Measurements from ENCODE around the gene FHIT. TPM values are rescaled to one million over a fixed set of nuclear protein-coding genes. Genes with fewer than 3 reads are reported as not detected.
A peak's percentile ranks its signal among the peaks of the same experiment; 100 is the strongest.

Gene FHIT
- total RNA-seq, 4 donors from 2014 or later = 4.6 to 6.1 (median 5.7) TPM

- Histone ChIP-seq H3K4me1 (no peaks in the 10 kb centered on the region), H3K36me3 (no peaks in the 10 kb centered on the region), H3K9me3 (no peaks in the 10 kb centered on the region), H3K27me3 (no peaks in the 10 kb centered on the region), H3K27ac (replicated peaks in 1 of 4) (no peak overlapping the region), H3K4me3 (no peak overlapping the region)
- WGBS = 89% methylated on average over 11 of the region's 11 CpGs
- intact Hi-C loops (cut with DNase I) = no loop called here
- TF ChIP-seq POLR2A (IDR thresholded peaks at IDR 0.05; ENCODE audit: low read depth) (no peak), CTCF (IDR thresholded peaks at IDR 0.05) (no peak), POLR2AphosphoS5 (IDR thresholded peaks at IDR 0.05) (no peak), EP300 (IDR thresholded peaks at IDR 0.05) (no peak)
- peak; percentile 77 for DNase-seq (ENCODE audit: extremely low spot score)
Measured at GRCh38 chr3:60160822-60161748, 1090.2 kb downstream of the FHIT start.

GRCh38 chr3:60160111-60160821 lies 1091.0 kb downstream of the FHIT start:
- TF ChIP-seq POLR2AphosphoS5 (IDR thresholded peaks at IDR 0.05) (no peak), POLR2A (IDR thresholded peaks at IDR 0.05; ENCODE audit: low read depth) (no peak), CTCF (IDR thresholded peaks at IDR 0.05) (no peak), EP300 (IDR thresholded peaks at IDR 0.05) (no peak)
- H3K4me3 ChIP-seq = no peak overlapping the region
- DNase-seq (ENCODE audit: extremely low spot score) = no peak
- WGBS = 77% methylated on average over 4 of the region's 4 CpGs
- no peaks in the 10 kb centered on the region for H3K9me3 ChIP-seq
- H3K4me1 ChIP-seq = no peaks in the 10 kb centered on the region
- H3K27me3 ChIP-seq = no peaks in the 10 kb centered on the region
- no peaks in the 10 kb centered on the region for H3K36me3 ChIP-seq
- intact Hi-C loops (cut with DNase I) = no loop called here
- no peak overlapping the region for H3K27ac ChIP-seq (replicated peaks in 1 of 4)

- Histone ChIP-seq H3K9me3 (no peaks in the 10 kb centered on the region), H3K36me3 (no peaks in the 10 kb centered on the region), H3K4me3 (no peak overlapping the region), H3K27me3 (no peaks in the 10 kb centered on the region), H3K4me1 (no peaks in the 10 kb centered on the region), H3K27ac (replicated peaks in 1 of 4) (no peak overlapping the region)
- no peak for DNase-seq (ENCODE audit: extremely low spot score)
- intact Hi-C loops (cut with DNase I) = no loop called here
- TF ChIP-seq POLR2A (IDR thresholded peaks at IDR 0.05; ENCODE audit: low read depth) (no peak), EP300 (IDR thresholded peaks at IDR 0.05) (no peak), POLR2AphosphoS5 (IDR thresholded peaks at IDR 0.05) (no peak), CTCF (IDR thresholded peaks at IDR 0.05) (no peak)
- 96% methylated on average over 2 of the region's 2 CpGs for WGBS
Measured at GRCh38 chr3:60158035-60158434, 1093.2 kb downstream of the FHIT start.

- TF ChIP-seq POLR2A (IDR thresholded peaks at IDR 0.05; ENCODE audit: low read depth) (no peak), POLR2AphosphoS5 (IDR thresholded peaks at IDR 0.05) (no peak), EP300 (IDR thresholded peaks at IDR 0.05) (no peak), CTCF (IDR thresholded peaks at IDR 0.05) (no peak)
- intact Hi-C loops (cut with DNase I) = no loop called here
- Histone ChIP-seq H3K36me3 (no peaks in the 10 kb centered on the region), H3K27ac (replicated peaks in 1 of 4) (no peak overlapping the region), H3K4me1 (no peaks in the 10 kb centered on the region), H3K4me3 (no peak overlapping the region), H3K9me3 (no peaks in the 10 kb centered on the region), H3K27me3 (no peaks in the 10 kb centered on the region)
- 92% methylated on average over 4 of the region's 4 CpGs for WGBS
- DNase-seq (ENCODE audit: extremely low spot score) = no peak
Measured at GRCh38 chr3:60154011-60154410, 1097.2 kb downstream of the FHIT start.

Data from esophagus muscularis mucosa (tissue), 4 donors.